GM12873 (cell line): ENCODE data around the gene VWC2L.

Experiments
- TF ChIP-seq, protein P1 (sequence below): IDR thresholded peaks from 2 replicates; pipeline ENCODE4 v1.5.1; 2012; ENCODE audit warnings: low read depth, mild to moderate bottlenecking, moderate library complexity, low read length, control low read depth; ENCODE audit not compliant: insufficient read depth; ENCODE audit errors: missing control alignments

The VWC2L gene

DNA sequence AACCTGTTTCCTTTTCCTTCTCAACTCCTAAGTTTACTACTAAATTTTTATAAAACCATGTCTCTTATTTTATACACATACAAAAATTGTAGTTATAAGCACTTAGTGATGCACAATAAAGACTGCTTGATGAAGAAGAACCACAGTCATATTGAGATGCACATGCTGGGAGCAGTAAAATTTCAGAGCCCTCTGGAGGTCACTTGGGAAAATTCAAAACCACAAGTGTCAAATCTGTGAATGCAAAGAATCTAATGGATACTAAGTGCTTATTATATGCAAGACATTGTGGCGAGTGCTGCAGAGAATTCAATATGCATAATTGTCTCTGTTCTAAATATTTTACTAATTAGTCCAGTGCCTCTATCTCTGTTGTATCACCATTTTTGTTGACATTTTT, 180.5 kb downstream of the VWC2L start:
- TF ChIP-seq, protein P1, sequence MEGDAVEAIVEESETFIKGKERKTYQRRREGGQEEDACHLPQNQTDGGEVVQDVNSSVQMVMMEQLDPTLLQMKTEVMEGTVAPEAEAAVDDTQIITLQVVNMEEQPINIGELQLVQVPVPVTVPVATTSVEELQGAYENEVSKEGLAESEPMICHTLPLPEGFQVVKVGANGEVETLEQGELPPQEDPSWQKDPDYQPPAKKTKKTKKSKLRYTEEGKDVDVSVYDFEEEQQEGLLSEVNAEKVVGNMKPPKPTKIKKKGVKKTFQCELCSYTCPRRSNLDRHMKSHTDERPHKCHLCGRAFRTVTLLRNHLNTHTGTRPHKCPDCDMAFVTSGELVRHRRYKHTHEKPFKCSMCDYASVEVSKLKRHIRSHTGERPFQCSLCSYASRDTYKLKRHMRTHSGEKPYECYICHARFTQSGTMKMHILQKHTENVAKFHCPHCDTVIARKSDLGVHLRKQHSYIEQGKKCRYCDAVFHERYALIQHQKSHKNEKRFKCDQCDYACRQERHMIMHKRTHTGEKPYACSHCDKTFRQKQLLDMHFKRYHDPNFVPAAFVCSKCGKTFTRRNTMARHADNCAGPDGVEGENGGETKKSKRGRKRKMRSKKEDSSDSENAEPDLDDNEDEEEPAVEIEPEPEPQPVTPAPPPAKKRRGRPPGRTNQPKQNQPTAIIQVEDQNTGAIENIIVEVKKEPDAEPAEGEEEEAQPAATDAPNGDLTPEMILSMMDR, result no peak

DNA sequence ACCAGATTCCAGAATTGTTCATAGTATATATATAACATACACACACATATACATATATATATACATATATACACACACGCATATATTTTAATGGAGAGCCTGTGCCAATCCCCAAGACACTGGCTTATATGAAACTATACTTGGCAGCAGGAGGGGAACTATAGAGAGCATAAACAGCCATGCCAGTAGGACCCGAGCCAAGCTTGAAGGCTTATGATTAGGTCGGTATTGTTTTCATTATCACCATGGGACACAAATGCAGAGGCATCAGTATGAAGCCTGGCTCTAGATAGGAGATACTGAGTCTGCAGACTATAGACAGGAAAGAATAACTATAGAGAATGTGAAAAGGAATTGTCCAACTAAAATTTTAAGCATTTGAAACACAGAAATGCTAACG, 181.2 kb downstream of the VWC2L start:
- TF ChIP-seq, protein P1, result no peak

GRCh38 chr2:214593727-214594126, 182.9 kb downstream of the VWC2L start:
- TF ChIP-seq, protein P1, result no peak

DNA sequence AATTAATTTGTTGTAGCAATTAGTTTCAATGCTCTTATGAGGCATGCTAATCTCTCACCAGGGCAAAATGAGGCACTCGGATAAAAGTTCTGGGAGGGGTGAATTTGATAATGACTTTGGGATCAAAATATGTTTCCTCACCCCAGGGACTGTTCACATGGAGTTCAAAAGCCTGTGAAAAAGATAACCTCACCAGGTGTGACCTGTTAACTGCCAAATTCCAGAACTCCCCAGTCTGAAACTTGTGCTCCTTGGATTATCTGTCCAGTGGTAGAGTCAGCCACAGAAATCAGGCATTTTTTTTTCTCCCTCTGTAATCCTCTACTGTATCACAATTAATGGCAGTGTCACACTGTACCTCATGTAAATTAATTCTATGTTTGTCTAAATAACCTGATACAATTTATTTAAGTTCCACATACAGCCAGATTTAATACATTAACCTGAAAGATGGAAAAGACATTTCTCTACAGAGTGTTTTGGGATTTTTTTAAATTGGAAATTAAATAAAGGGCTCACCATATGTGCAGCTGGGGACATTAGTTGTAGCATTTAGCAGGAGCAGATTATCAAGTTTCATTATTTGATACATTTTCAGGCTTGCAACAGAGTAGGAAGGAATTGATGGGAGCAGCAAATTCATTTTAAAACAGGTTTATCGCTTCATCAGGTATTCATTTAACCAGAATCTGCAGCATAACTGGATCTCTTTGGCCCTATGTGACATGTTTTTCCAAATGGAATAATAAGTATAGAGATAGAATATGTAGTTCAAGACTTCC, 191.2 kb downstream of the VWC2L start:
- TF ChIP-seq, protein P1, result no peak

DNA sequence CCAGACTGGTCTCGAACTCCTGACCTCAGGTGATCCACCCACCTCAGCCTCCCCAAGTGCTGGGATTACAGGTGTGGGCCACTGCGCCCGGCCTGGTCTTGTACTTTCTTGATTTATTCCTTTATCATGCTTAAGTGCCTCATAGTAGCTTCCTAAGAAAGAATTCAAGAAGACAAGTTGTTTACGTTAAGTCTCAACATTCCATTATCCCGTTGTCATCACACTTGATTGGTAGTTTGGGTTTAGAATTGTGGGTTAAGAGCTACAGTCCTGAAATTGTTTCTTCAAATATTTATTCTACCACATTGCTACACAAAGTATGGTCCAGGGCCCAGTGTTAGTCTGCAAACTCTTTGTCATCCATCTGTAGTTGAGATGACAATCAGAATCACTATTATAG, 194.0 kb downstream of the VWC2L start:
- TF ChIP-seq, protein P1, result no peak

- TF ChIP-seq, protein P1, result no peak
Measured at GRCh38 chr2:214607051-214607450, 196.2 kb downstream of the VWC2L start.

GRCh38 chr2:214611015-214611414, 200.2 kb downstream of the VWC2L start:
- TF ChIP-seq, protein P1, result no peak
